KMS-11 (cell line): ENCODE data around the gene AMOTL1.

Source experiments
- H2AFZ ChIP-seq: fragments of 200-600 bp; sonication (generic); 2 replicates; pipeline ENCODE4 v1.6.1; 2016; ENCODE audit warnings: antibody characterized with exemption, mixed run types, low read depth
- H3K27ac ChIP-seq: fragments of 200-600 bp; sonication (generic); 2 replicates; pipeline ENCODE4 v1.6.1; 2016; ENCODE audit warnings: mild to moderate bottlenecking, mixed run types
- H3K27me3 ChIP-seq: fragments of 200-600 bp; sonication (generic); 2 replicates; pipeline ENCODE4 v1.6.1; 2017; ENCODE audit warnings: mild to moderate bottlenecking, low read depth, mixed run types, moderate library complexity; ENCODE audit not compliant: insufficient read depth
- H3K36me3 ChIP-seq: fragments of 200-600 bp; sonication (generic); 2 replicates; pipeline ENCODE4 v1.6.1; 2017; ENCODE audit warnings: mild to moderate bottlenecking, mixed run types; ENCODE audit not compliant: insufficient read depth
- H3K4me1 ChIP-seq: fragments of 200-600 bp; sonication (generic); 2 replicates; pipeline ENCODE4 v1.6.1; 2016; ENCODE audit warnings: mild to moderate bottlenecking, low read depth, mixed run types; ENCODE audit not compliant: poor library complexity, severe bottlenecking
- H3K4me2 ChIP-seq: fragments of 200-600 bp; sonication (generic); 2 replicates; pipeline ENCODE4 v1.7.0; 2016; ENCODE audit warnings: mild to moderate bottlenecking, mixed run types
- H3K4me3 ChIP-seq: fragments of 200-600 bp; sonication (generic); IDR thresholded peaks from 2 replicates; pipeline ENCODE4 v1.6.1; 2017; ENCODE audit warnings: low read depth, low read length, mixed read lengths; ENCODE audit not compliant: insufficient read depth
- H3K79me2 ChIP-seq: fragments of 200-600 bp; sonication (generic); 2 replicates; pipeline ENCODE4 v1.6.1; 2016; ENCODE audit warnings: low read depth, mixed run types; ENCODE audit not compliant: insufficient read depth
- H3K9ac ChIP-seq: fragments of 200-600 bp; sonication (generic); 2 replicates; pipeline ENCODE4 v1.6.1; 2016; ENCODE audit warnings: mild to moderate bottlenecking, mixed run types
- H4K20me1 ChIP-seq: fragments of 200-600 bp; sonication (generic); 2 replicates; pipeline ENCODE4 v1.6.1; 2016; ENCODE audit warnings: mild to moderate bottlenecking, mixed run types; ENCODE audit not compliant: insufficient read depth
- CTCF ChIP-seq: fragments of 200-600 bp; sonication (generic); conservative IDR thresholded peaks from 2 replicates; pipeline ENCODE4 v1.6.1; 2017; ENCODE audit warnings: low read depth, mild to moderate bottlenecking, antibody characterized with exemption, low read length, moderate library complexity, mixed read lengths

AMOTL1 gene

GRCh38 chr11:94926271-94926625, 158.1 kb downstream of the AMOTL1 start:
- Histone ChIP-seq H3K27ac (no peak overlapping the region), H3K9ac (no peak overlapping the region)
- TF ChIP-seq CTCF = no peak

More at GRCh38 chr11:94926271-94926625, 158.1 kb downstream of the AMOTL1 start:
- Histone ChIP-seq H3K4me3 (no peak overlapping the region), H3K4me2 (no peak overlapping the region), H2AFZ (no peak overlapping the region), H3K27me3 (no peaks in the 10 kb centered on the region), H3K36me3 (no peaks in the 10 kb centered on the region), H3K4me1 (no peaks in the 10 kb centered on the region), H4K20me1 (no peaks in the 10 kb centered on the region), H3K79me2 (no peaks in the 10 kb centered on the region)
